H9 (cell line): ENCODE results near the gene AIF1L. TPM values are rescaled to one million over a fixed set of nuclear protein-coding genes. Genes with fewer than 3 reads are reported as not detected.
A peak's percentile ranks its signal among the peaks of the same experiment; 100 is the strongest.

Experiments used
- DNase-seq: peaks from one replicate; pipeline ENCODE4 v3.0.0-alpha.2; 2017
- H2AFZ ChIP-seq: one replicate; pipeline ENCODE4 v1.6.1; 2013; ENCODE audit warnings: mild to moderate bottlenecking, low read length, control low read depth, moderate library complexity
- H2AK5ac ChIP-seq: 2 replicates; pipeline ENCODE4 v1.6.1; 2013; ENCODE audit warnings: low read length, control low read depth, mixed read lengths; ENCODE audit not compliant: insufficient read length
- H2BK120ac ChIP-seq: one replicate; pipeline ENCODE4 v1.6.1; 2013; ENCODE audit warnings: low read depth, mild to moderate bottlenecking, low read length, control low read depth, inconsistent platforms; ENCODE audit not compliant: poor library complexity, severe bottlenecking
- H2BK12ac ChIP-seq: 2 replicates; pipeline ENCODE4 v1.6.1; 2013; ENCODE audit warnings: low read length, control low read depth, mixed read lengths, low read depth; ENCODE audit not compliant: insufficient read length
- H2BK15ac ChIP-seq: 2 replicates; pipeline ENCODE4 v1.6.1; 2013; ENCODE audit warnings: low read depth, low read length, control low read depth
- H2BK20ac ChIP-seq: one replicate; pipeline ENCODE4 v1.6.1; 2013; ENCODE audit warnings: low read depth, mild to moderate bottlenecking, low read length, control low read depth, inconsistent platforms; ENCODE audit not compliant: poor library complexity, severe bottlenecking
- H2BK5ac ChIP-seq: 2 replicates; pipeline ENCODE4 v1.6.1; 2013; ENCODE audit warnings: low read length, control low read depth, mixed read lengths; ENCODE audit not compliant: insufficient read length
- H3K14ac ChIP-seq: 2 replicates; pipeline ENCODE4 v1.6.1; 2013; ENCODE audit warnings: low read length, control low read depth; ENCODE audit not compliant: insufficient read depth
- H3K18ac ChIP-seq: 2 replicates; pipeline ENCODE4 v1.6.1; 2013; ENCODE audit warnings: low read depth, mild to moderate bottlenecking, mixed read lengths, low read length, control low read depth; ENCODE audit not compliant: insufficient read length
- H3K23ac ChIP-seq: 2 replicates; pipeline ENCODE4 v1.6.1; 2013; ENCODE audit warnings: low read length, control low read depth, mixed read lengths, low read depth; ENCODE audit not compliant: insufficient read length
- H3K23me2 ChIP-seq: 2 replicates; pipeline ENCODE4 v1.6.1; 2013; ENCODE audit warnings: low read depth, mild to moderate bottlenecking, mixed read lengths, low read length, control low read depth; ENCODE audit not compliant: insufficient read length, poor library complexity, severe bottlenecking
- H3K27ac ChIP-seq: 2 replicates; pipeline ENCODE4 v1.5.1; 2013; ENCODE audit warnings: low read length, control low read depth, mixed read lengths, low read depth; ENCODE audit not compliant: insufficient read length
- H3K27me3 ChIP-seq: 2 replicates; pipeline ENCODE4 v1.6.1; 2013; ENCODE audit warnings: low read length, control low read depth, inconsistent platforms; ENCODE audit not compliant: insufficient read depth
- H3K4ac ChIP-seq: 2 replicates; pipeline ENCODE4 v1.6.1; 2013; ENCODE audit warnings: low read depth, mild to moderate bottlenecking, control low read depth, inconsistent platforms, low read length, moderate library complexity
- H3K4me1 ChIP-seq: 2 replicates; pipeline ENCODE4 v1.6.1; 2013; ENCODE audit warnings: low read length, control low read depth, inconsistent platforms; ENCODE audit not compliant: insufficient read depth
- H3K4me2 ChIP-seq: 2 replicates; pipeline ENCODE4 v1.6.1; 2013; ENCODE audit warnings: low read length, control low read depth, mixed read lengths; ENCODE audit not compliant: insufficient read length, insufficient read depth
- H3K56ac ChIP-seq: 2 replicates; pipeline ENCODE4 v1.6.1; 2013; ENCODE audit warnings: low read depth, mild to moderate bottlenecking, mixed read lengths, low read length, control low read depth; ENCODE audit not compliant: insufficient read length
- H3K79me1 ChIP-seq: 2 replicates; pipeline ENCODE4 v1.6.1; 2013; ENCODE audit warnings: low read depth, mild to moderate bottlenecking, moderate library complexity, low read length, control low read depth, inconsistent platforms; ENCODE audit not compliant: insufficient read depth, poor library complexity, severe bottlenecking
- H3K79me2 ChIP-seq: 2 replicates; pipeline ENCODE4 v1.6.1; 2013; ENCODE audit warnings: low read length, control low read depth, inconsistent platforms; ENCODE audit not compliant: insufficient read depth
- H3K9ac ChIP-seq: 2 replicates; pipeline ENCODE4 v1.6.1; 2013; ENCODE audit warnings: low read length, control low read depth, mixed read lengths; ENCODE audit not compliant: insufficient read length; ENCODE audit errors: extremely low read depth
- H3K9me3 ChIP-seq: one replicate; pipeline ENCODE4 v1.6.1; 2013; ENCODE audit warnings: low read depth, low read length, inconsistent platforms; ENCODE audit not compliant: control insufficient read depth
- H3T11ph ChIP-seq: one replicate; pipeline ENCODE4 v1.6.1; 2013; ENCODE audit warnings: mild to moderate bottlenecking, low read length, control low read depth, inconsistent platforms
- H4K20me1 ChIP-seq: one replicate; pipeline ENCODE4 v1.6.1; 2013; ENCODE audit not compliant: control insufficient read depth, insufficient read length, insufficient read depth
- H4K5ac ChIP-seq: 2 replicates; pipeline ENCODE4 v1.6.1; 2013; ENCODE audit warnings: low read depth, mild to moderate bottlenecking, mixed read lengths, low read length, control low read depth; ENCODE audit not compliant: insufficient read length
- H4K8ac ChIP-seq: replicated peaks from 2 replicates; pipeline ENCODE4 v1.6.1; 2013; ENCODE audit warnings: low read length, control low read depth, mixed read lengths, low read depth; ENCODE audit not compliant: insufficient read length
- H4K91ac ChIP-seq: 2 replicates; pipeline ENCODE4 v1.6.1; 2013; ENCODE audit warnings: low read depth, mild to moderate bottlenecking, moderate library complexity, mixed read lengths, low read length, control low read depth; ENCODE audit not compliant: insufficient read length
- H3K27ac Mint-ChIP-seq, 3 experiments: 2 replicates in 2 of 3; 3 replicates in 1 of 3; pipeline ENCODE4 v1.8.0; 2020 to 2021; ENCODE audit warnings: mixed read lengths in 3 of 3, mild to moderate bottlenecking in 1 of 3, moderate library complexity in 1 of 3
- H3K27me3 Mint-ChIP-seq: 2 replicates; pipeline ENCODE4 v1.8.0; 2021; ENCODE audit warnings: low read depth, mild to moderate bottlenecking, moderate library complexity, mixed read lengths
- H3K36me3 Mint-ChIP-seq, 3 experiments: 2 replicates in 2 of 3; 3 replicates in 1 of 3; pipeline ENCODE4 v1.8.0; 2020 to 2021; ENCODE audit warnings: low read depth in 3 of 3, mixed read lengths in 3 of 3; ENCODE audit not compliant: insufficient read depth in 1 of 3
- H3K4me1 Mint-ChIP-seq, 2 experiments: 2 replicates each; pipeline ENCODE4 v1.8.0; 2020; ENCODE audit warnings: mixed read lengths in 2 of 2
- H3K4me3 Mint-ChIP-seq, 2 experiments: 2 replicates in 1 of 2; 3 replicates in 1 of 2; pipeline ENCODE4 v1.8.0; 2020 to 2021; ENCODE audit warnings: mild to moderate bottlenecking in 2 of 2, mixed read lengths in 2 of 2, moderate library complexity in 1 of 2
- H3K9me3 Mint-ChIP-seq, 2 experiments: 2 replicates in 1 of 2; 3 replicates in 1 of 2; pipeline ENCODE4 v1.8.0; 2020; ENCODE audit warnings: mild to moderate bottlenecking in 2 of 2, mixed read lengths in 2 of 2, moderate library complexity in 1 of 2
- CTCF ChIP-seq: fragments of 200-600 bp; sonication (generic); conservative IDR thresholded peaks from 3 replicates; pipeline ENCODE4 v1.8.0; 2021; ENCODE audit warnings: antibody characterized with exemption, mild to moderate bottlenecking
- WGBS: extraction: QIAGEN DNeasy Blood & Tissue Kit; methylation state at CpG from one replicate; pipeline ENCODE4 v1.1.7; 2013; ENCODE audit warnings: missing lambda C conversion rate, low lambda C conversion rate, mixed read lengths; ENCODE audit not compliant: insufficient read length; ENCODE audit errors: extremely low coverage; 5-methylcytosine and 5-hydroxymethylcytosine counted together
- total RNA-seq: library from RNA; stranded (reverse); gene quantifications from 2 replicates; pipeline ENCODE4 v1.2.1, GENCODE V29; 2021

Gene AIF1L
- total RNA-seq, 1 experiment from 2014 or later: 122 TPM

- Mint-ChIP-seq H3K4me1 (no peaks in the 10 kb centered on the region), H3K27ac (peak overlapping the region in 1 of 3 experiments; percentile 35; a peak in 2 of 7 replicates), H3K9me3 (no peaks in the 10 kb centered on the region; a peak in 1 of 5 replicates), H3K27me3 (no peaks in the 10 kb centered on the region), H3K36me3 (peaks cover 5 to 13% (median 7%) of the 10 kb centered on the region in 3 experiments; a peak in 6 of 7 replicates), H3K4me3 (no peak overlapping the region)
- H4K91ac ChIP-seq: no peak overlapping the region
- no peak overlapping the region for H2BK20ac ChIP-seq
- H2AFZ ChIP-seq: no peak overlapping the region
- no peak overlapping the region for H3K27ac ChIP-seq
- TF ChIP-seq CTCF: no peak
- H3K23me2 ChIP-seq: no peaks in the 10 kb centered on the region
- H3K14ac ChIP-seq: no peak overlapping the region
- no peak overlapping the region for H4K8ac ChIP-seq
- no CpG with 5 or more reads among the region's 25 CpGs for WGBS
- no peaks in the 10 kb centered on the region for H3K4me1 ChIP-seq
- H3K79me2 ChIP-seq: no peaks in the 10 kb centered on the region
- no peaks in the 10 kb centered on the region for H3K79me1 ChIP-seq
- H3K9me3 ChIP-seq: no peaks in the 10 kb centered on the region
- no peak for DNase-seq
- H2BK120ac ChIP-seq: no peak overlapping the region
- no peak overlapping the region for H2BK12ac ChIP-seq
- H2BK5ac ChIP-seq: no peak overlapping the region
- H3K9ac ChIP-seq: no peak overlapping the region
- H4K5ac ChIP-seq: no peak overlapping the region
- no peak overlapping the region for H3K4me2 ChIP-seq
- no peaks in the 10 kb centered on the region for H4K20me1 ChIP-seq
- no peak overlapping the region for H3T11ph ChIP-seq
- no peak overlapping the region for H2BK15ac ChIP-seq
- no peaks in the 10 kb centered on the region for H3K27me3 ChIP-seq
- H3K18ac ChIP-seq: no peak overlapping the region
- no peak overlapping the region for H2AK5ac ChIP-seq
- no peak overlapping the region for H3K23ac ChIP-seq
- H3K56ac ChIP-seq: no peak overlapping the region
- no peak overlapping the region for H3K4ac ChIP-seq
Observed at GRCh38 chr9:131051592-131052517, 44.5 kb upstream of the AIF1L start.
